Putamen (tissue), 1 donor: ENCODE data around the gene CAMSAP1.
"Not testable (repeated sequence)": the region's sequence is repeated elsewhere in the genome, so short reads cannot be mapped to it uniquely, and the experiment has no call there.

Experiments
- DNase-seq: peaks from one replicate; pipeline ENCODE4 v3.0.0-alpha.2; 2016; ENCODE audit warnings: low spot score

CAMSAP1 gene, protein sequence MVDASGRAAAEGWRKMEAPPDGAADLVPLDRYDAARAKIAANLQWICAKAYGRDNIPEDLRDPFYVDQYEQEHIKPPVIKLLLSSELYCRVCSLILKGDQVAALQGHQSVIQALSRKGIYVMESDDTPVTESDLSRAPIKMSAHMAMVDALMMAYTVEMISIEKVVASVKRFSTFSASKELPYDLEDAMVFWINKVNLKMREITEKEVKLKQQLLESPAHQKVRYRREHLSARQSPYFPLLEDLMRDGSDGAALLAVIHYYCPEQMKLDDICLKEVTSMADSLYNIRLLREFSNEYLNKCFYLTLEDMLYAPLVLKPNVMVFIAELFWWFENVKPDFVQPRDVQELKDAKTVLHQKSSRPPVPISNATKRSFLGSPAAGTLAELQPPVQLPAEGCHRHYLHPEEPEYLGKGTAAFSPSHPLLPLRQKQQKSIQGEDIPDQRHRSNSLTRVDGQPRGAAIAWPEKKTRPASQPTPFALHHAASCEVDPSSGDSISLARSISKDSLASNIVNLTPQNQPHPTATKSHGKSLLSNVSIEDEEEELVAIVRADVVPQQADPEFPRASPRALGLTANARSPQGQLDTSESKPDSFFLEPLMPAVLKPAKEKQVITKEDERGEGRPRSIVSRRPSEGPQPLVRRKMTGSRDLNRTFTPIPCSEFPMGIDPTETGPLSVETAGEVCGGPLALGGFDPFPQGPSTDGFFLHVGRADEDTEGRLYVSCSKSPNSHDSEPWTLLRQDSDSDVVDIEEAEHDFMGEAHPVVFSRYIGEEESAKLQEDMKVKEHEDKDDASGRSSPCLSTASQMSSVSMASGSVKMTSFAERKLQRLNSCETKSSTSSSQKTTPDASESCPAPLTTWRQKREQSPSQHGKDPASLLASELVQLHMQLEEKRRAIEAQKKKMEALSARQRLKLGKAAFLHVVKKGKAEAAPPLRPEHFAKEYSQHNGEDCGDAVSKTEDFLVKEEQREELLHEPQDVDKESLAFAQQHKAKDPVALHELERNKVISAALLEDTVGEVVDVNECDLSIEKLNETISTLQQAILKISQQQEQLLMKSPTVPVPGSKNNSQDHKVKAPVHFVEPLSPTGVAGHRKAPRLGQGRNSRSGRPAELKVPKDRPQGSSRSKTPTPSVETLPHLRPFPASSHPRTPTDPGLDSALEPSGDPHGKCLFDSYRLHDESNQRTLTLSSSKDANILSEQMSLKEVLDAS (N-terminal part only)

GRCh38 chr9:135907431-135908092 is at the start of gene CAMSAP1:
Gene CAMSAP1 (minus strand): TSS chr9:135907546. CDS start chr9:135907159, 387 bp downstream.
- peak; percentile 93 for DNase-seq

DNA sequence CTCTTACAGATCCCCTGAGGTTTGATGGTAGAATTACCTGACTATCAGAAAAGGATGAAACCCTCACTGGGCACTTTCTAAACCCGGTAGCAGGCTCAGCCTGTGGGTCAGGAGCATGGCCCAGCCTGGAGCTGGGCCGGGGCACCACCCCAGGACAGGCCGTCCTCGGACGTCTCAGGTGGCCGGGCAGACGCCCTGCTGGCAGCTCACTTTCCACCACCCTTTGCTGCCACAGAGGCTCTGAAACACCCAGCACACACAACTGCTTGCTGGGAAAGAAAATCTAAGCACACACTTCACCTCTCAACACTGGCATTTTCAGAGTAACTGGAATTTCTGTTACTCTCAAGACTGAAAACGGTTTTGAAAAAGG is 49.4 kb upstream of the CAMSAP1 start:
- no peak for DNase-seq

- DNase-seq, result no peak
These were observed 48.8 kb upstream of the CAMSAP1 start for GRCh38 chr9:135955934-135956801.

- DNase-seq, result peak; percentile 69
These were observed 45.4 kb upstream of the CAMSAP1 start for GRCh38 chr9:135952664-135953206.

GRCh38 chr9:135951889-135952663 is 44.7 kb upstream of the CAMSAP1 start:
- DNase-seq, result no peak

DNA sequence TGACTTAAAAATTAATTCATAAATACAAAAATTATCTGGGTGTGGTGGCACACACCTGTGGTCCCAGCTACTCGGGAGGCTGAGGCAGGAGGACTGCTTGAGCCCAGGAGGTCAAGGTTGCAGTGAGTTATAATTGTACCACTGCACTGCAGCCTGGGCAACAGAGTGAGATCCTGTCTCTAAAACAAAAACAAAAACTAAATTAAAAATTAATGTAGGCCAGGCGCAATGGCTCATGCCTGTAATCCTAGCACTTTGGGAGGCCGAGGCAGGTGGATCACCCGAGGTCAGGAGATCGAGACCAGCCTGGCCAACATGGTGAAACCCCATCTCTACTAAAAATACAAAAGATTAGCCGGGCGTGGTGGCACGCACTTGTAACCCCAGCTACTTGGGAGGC is 44.0 kb upstream of the CAMSAP1 start:
- DNase-seq, result not testable (repeated sequence)

- not testable (repeated sequence) for DNase-seq
These were observed 43.5 kb upstream of the CAMSAP1 start for GRCh38 chr9:135950841-135951240.

DNA sequence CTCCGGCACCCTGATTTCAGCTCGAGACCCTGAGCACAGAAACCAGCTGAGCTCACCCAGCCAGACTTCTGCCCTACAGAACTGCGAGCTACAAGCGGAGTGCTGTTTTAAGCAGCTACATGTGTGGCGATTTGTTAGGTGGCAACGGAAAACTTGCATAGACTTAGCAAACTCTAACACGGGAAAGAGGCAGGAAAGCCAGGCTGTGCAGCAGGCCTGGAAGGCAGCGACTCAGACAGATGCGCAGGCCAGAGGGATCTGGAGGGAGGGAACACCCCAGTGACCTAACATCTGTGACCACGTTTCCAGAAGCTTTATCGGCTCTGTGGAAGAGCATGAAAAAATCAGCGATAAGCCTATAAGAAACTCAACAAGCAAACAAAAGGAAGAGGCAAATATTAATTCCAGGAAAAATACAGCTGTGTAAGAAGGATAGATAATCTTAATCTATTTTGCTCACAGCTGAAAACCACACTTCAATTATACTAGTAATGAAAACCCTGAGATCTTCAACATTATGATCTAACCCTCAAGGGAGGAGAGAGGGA is 42.9 kb upstream of the CAMSAP1 start:
- DNase-seq, result no peak

DNA sequence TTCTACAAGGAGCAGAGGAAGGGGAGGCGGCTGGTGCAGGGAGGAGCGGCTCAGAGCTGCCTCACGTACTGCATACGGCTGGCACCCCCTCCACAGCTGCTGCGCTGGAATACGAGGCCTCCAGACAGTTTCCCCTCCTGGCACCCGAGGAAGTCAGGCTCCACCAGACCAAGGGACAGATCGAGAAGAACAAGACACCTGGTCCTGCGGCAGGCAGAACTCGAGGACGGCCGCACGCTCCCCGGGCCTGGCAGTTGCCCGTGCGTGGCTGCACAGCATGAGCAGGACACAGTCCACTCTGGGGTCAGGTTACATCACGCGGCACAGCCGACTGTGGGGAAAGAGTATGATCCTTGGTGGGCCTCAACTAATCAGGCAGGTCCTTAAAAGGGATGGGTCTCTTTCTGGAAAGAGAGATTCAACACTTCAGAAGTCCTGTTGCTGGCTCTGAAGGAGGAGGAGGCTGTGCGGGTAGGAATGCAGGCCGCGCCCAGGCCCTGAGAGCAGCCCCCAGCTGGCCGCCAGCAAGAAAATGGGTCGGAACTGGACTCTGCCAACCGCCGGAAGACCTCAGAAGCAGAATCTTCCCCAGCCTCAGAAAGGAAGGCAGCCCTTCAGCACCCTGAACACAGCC is 42.3 kb upstream of the CAMSAP1 start:
- no peak for DNase-seq

DNA sequence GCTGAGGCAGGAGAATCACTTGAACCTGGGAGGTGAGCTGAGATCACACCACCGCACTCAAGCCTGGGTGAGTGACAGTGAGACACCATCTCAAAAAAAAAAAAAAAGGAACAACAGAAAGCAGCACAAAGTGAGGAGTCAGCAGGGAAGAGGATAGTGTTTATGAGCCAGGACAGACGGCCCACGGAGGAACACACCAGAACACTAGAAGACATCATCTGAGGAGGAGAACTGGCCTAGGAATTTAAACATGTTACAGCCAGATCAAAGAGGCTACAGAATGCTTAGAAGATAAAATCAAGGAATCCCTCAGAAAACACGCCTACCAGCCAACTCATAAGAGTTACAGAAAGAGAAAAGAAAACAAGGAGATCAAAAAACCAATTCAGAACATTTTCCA is 41.6 kb upstream of the CAMSAP1 start:
- no peak for DNase-seq

DNA sequence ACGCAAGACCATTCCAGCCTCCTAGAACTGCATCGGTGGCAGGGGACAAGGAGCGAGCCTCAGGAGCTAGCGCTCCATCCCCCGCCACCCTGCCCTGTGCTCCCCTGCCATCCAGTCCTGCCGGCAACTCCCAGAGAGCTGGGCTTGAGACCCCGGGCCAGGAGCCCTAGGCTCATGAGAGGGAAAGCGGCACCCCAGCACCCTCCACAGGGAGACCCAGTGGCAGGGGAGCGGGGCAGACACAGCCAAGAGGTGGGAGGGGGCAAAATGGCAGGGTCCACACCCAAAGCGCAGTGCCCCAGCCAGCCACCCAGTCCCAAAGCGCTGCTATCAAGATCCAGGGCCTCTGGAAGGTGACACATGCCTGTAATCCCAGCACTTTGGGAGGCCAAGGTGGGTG is 41.1 kb upstream of the CAMSAP1 start:
- no peak for DNase-seq

GRCh38 chr9:135947582-135947981 is 40.2 kb upstream of the CAMSAP1 start:
- no peak for DNase-seq

DNA sequence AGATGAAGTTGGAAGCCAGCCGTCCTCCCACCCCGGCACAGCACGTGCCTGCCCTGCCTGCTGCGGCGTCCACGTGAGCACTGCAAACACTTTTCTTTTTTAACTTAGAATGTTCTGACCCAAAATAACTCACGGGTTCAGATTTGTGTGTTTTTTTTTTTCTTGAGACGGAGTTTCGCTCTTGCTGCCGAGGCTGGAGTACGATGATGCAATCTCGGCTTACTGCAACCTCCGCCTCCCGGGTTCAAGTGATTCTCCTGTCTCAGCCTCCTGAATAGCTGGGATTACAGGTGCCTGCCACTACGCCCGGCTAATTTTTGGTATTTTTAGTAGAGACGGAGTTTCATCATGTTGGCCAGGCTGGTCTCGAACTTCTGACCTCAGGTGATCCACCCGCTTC is 39.8 kb upstream of the CAMSAP1 start:
- not testable (repeated sequence) for DNase-seq

DNA sequence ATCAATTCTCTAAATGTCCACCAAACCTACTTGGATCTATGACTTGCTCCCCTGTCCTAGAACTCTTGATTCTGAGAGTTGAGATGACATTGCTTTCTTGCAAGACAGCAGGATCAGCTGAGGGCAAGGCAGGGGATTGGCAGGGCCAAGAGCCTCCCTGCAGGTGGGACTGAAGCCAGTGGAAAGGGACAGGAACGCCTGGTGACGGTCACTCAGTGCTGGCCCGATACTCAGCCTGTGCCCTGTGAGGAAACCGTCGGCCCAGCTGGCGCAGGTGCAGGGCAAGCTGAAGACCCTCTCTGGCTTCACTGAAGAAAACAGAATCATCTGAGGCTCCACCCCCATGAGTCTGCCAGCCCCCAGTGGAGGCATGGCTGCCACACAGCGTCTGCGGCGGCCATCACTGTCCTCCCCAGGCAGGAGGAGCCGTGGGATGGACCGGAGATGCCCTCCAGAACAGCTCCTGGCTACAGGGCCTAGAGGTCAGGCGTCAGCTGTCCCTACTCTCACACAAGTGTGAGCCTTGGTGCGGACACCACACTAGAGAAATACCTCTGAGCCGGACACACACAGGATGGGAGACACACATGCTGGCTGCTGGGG is 39.1 kb upstream of the CAMSAP1 start:
- no peak for DNase-seq

DNA sequence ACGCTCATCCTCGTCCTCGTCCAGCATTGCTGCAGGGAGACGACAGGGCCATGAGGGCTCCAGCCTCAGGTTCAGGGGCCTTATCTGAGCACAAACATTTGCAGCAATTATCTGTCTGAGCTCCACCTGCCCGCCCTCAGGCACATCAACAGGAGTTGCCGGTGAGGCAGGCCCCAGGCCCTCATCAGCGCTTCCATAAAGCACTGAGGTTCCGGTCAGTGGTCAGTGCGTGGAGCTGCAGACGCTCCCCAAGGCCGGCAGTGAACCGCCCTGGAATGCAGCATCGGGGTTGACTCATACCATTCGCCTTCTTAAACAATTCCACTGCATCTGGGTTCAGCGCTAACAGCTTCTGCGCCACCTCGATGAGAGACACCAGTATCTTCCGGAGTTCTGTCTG is 38.6 kb upstream of the CAMSAP1 start:
- DNase-seq, result no peak

GRCh38 chr9:135944444-135945252 is 37.3 kb upstream of the CAMSAP1 start:
- DNase-seq, result no peak

GRCh38 chr9:135943604-135944003 is 36.3 kb upstream of the CAMSAP1 start:
- not testable (repeated sequence) for DNase-seq
